ENCODE results near the gene STK35. TPM values are rescaled to one million over a fixed set of nuclear protein-coding genes. Genes with fewer than 3 reads are reported as not detected.

STK35 gene
- total and polyA plus RNA-seq, 2 of the 8 experiments (the other 6 are each of a cell fraction or from before 2014, with no cell fraction given), result 24.9 to 45.0 TPM

DNA sequence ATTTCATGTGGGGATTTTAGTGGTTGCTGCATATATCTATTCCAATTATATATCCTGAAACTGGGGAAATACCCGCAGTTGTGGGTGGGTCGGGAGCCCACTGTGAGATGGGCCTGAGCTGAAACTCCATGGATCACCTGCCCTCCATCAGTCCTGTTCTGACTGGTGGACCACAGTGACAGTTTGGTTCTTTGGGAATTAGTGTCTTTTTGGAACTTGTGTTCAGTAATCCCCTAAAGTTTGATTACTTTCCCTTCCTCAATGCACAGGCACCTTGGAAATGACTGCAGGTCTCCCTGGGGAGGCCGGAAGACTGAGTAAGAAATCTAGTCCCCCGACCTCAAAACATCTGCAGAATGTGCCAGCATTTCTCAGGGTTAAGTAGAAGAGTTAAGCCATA is 11.3 kb downstream of the STK35 start:
- Histone ChIP-seq H3K9me3 (ENCODE audit: insufficient read depth in 2 of 2, low read depth in 1 of 2, low read length in 1 of 2) (no peaks in the 10 kb centered on the region), H4K8ac (ENCODE audit: extremely low read depth, insufficient read depth, low read length) (no peak overlapping the region), H3K36me3 (ENCODE audit: control insufficient read depth in 2 of 4, insufficient read depth in 4 of 4, low read length in 3 of 4) (peaks cover 0 to 26% (median 14%) of the 10 kb centered on the region in 4 experiments; a peak in 7 of 8 replicates), H4K20me1 (replicated peaks in 1 of 2; ENCODE audit: control insufficient read depth in 1 of 2, insufficient read depth in 2 of 2, low read length in 2 of 2) (peaks cover 4 to 39% of the 10 kb centered on the region in 2 experiments), H3K4me2 (ENCODE audit: insufficient read depth in 1 of 2, low read depth in 2 of 2, low read length in 2 of 2) (no peak overlapping the region), H3K14ac (ENCODE audit: insufficient read length) (no peak overlapping the region), H2BK12ac (ENCODE audit: low read depth, low read length) (no peak overlapping the region), H2BK15ac (ENCODE audit: low read length) (no peak overlapping the region), H3K4ac (replicated peaks; ENCODE audit: insufficient read length, low read depth, low read length) (no peak overlapping the region), H3K27ac (ENCODE audit: low read depth, low read length) (no peak overlapping the region), H3K56ac (replicated peaks; ENCODE audit: insufficient read length, low read depth, low read length) (no peak overlapping the region), H3K9ac (replicated peaks in 1 of 4; ENCODE audit: extremely low read depth in 1 of 4, low read depth in 3 of 4, low read length in 3 of 4) (no peak overlapping the region), H3K4me1 (replicated peaks in 1 of 4; ENCODE audit: control insufficient read depth in 3 of 4, insufficient read depth in 4 of 4, low read length in 3 of 4) (no peaks in the 10 kb centered on the region), H3K4me3 (ENCODE audit: extremely low read depth in 1 of 4, insufficient read depth in 2 of 4, low read depth in 3 of 4, low read length in 4 of 4) (no peak overlapping the region), H3K23me2 (ENCODE audit: low read depth, low read length) (no peaks in the 10 kb centered on the region), H3K18ac (ENCODE audit: extremely low read depth, low read length) (no peak overlapping the region), H3K27me3 (replicated peaks in 1 of 4; ENCODE audit: control insufficient read depth in 3 of 4, extremely low read depth in 1 of 4, insufficient read depth in 3 of 4, low read length in 3 of 4) (no peaks in the 10 kb centered on the region), H4K91ac (replicated peaks; ENCODE audit: insufficient read length, low read length) (no peak overlapping the region), H2BK20ac (ENCODE audit: low read length) (no peak overlapping the region), H2BK5ac (ENCODE audit: low read depth, low read length) (no peak overlapping the region), H2AK5ac (ENCODE audit: low read depth, low read length) (no peak overlapping the region), H2AFZ (ENCODE audit: low read length) (no peak overlapping the region), H2BK120ac (replicated peaks; ENCODE audit: low read depth, low read length) (no peak overlapping the region), H4K5ac (ENCODE audit: insufficient read length, low read depth, low read length) (no peak overlapping the region), H3K23ac (ENCODE audit: insufficient read length) (no peak overlapping the region), H3K79me1 (ENCODE audit: low read depth, low read length) (peaks cover 16% of the 10 kb centered on the region), H3K79me2 (ENCODE audit: control insufficient read depth in 1 of 2, insufficient read depth in 2 of 2, low read length in 2 of 2) (peaks cover 15 to 95% of the 10 kb centered on the region in 2 experiments; a peak in 3 of 4 replicates)
- no peak for DNase-seq (ENCODE audit: low read depth in 1 of 2, low spot score in 2 of 2)
- no peak for FAIRE-seq
- ChIA-PET CTCF (ENCODE audit: partially characterized antibody) (interaction anchor here (1.0 to 1.9 kb wide), 6 partner anchors 10 to 106 kb away, joined by 3 to 8 read pairs (median 4); no protein-coding TSS in a partner anchor), POLR2A (ENCODE audit: partially characterized antibody) (interaction anchor here (1.4 to 6.4 kb wide), 2 partner anchors 9 to 11 kb away, joined by 3 to 30 read pairs; partner anchors contain the start of gene STK35)
- WGBS, 2 experiments (ENCODE audit: extremely low coverage in 1 of 2, insufficient coverage in 1 of 2, insufficient read length in 1 of 2, insufficient replicate concordance in 2 of 2, low coverage in 1 of 2, low lambda C conversion rate in 2 of 2, missing lambda C conversion rate in 1 of 2), result 92% methylated on average over 4 of the region's 4 CpGs; no CpG with 5 or more reads in 1 of the 2 experiments
- TF ChIP-seq, protein P1, sequence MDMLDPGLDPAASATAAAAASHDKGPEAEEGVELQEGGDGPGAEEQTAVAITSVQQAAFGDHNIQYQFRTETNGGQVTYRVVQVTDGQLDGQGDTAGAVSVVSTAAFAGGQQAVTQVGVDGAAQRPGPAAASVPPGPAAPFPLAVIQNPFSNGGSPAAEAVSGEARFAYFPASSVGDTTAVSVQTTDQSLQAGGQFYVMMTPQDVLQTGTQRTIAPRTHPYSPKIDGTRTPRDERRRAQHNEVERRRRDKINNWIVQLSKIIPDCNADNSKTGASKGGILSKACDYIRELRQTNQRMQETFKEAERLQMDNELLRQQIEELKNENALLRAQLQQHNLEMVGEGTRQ (IDR thresholded peaks at IDR 0.05; ENCODE audit: low read length), result no peak
- TF ChIP-seq SP1 (IDR thresholded peaks at IDR 0.05; ENCODE audit: low read depth, low read length) (no peak), HDAC2 (IDR thresholded peaks at IDR 0.05; ENCODE audit: borderline replicate concordance in 1 of 2, low read depth in 2 of 2, low read length in 2 of 2) (no peak), TEAD4 (IDR thresholded peaks at IDR 0.05; ENCODE audit: low read depth, low read length) (no peak), NANOG (IDR thresholded peaks at IDR 0.05; ENCODE audit: insufficient read depth, low read depth, low read length, poor library complexity, severe bottlenecking) (no peak), SIX5 (IDR thresholded peaks at IDR 0.05; ENCODE audit: low read depth, low read length) (no peak), SAP30 (IDR thresholded peaks at IDR 0.05; ENCODE audit: insufficient read depth, insufficient replicate concordance, low read length) (no peak), RAD21 (IDR thresholded peaks at IDR 0.05 in 1 of 2, conservative IDR thresholded peaks at IDR 0.05 in 1 of 2; ENCODE audit: low read depth in 2 of 2, low read length in 2 of 2) (no peak), KDM4A (IDR thresholded peaks at IDR 0.05; ENCODE audit: low read depth, low read length, severe bottlenecking) (no peak)
